CD14-positive monocyte (primary cell): Measurements from ENCODE around the gene STUM. TPM values are rescaled to one million over a fixed set of nuclear protein-coding genes. Genes with fewer than 3 reads are reported as not detected.
A peak's percentile ranks its signal among the peaks of the same experiment; 100 is the strongest.

Experiments
- DNase-seq, 3 donors: peaks; one replicate each; pipeline ENCODE4 v3.0.0-alpha.2; 2011 to 2022
- H2AFZ ChIP-seq: 2 replicates; pipeline ENCODE4 v1.6.0; 2012; ENCODE audit warnings: mild to moderate bottlenecking, low read depth, low read length, inconsistent platforms; ENCODE audit not compliant: insufficient read depth, poor library complexity, severe bottlenecking
- H3K27ac ChIP-seq, 2 donors: 1 replicate in 1 of 2; 2 replicates in 1 of 2; pipeline ENCODE4 v1.5.1; 2012 to 2013; ENCODE audit warnings: low read length in 2 of 2, control low read depth in 1 of 2, inconsistent platforms in 1 of 2, low read depth in 1 of 2, mild to moderate bottlenecking in 1 of 2
- H3K27me3 ChIP-seq, 2 donors: one replicate each; pipeline versions ENCODE4 v1.6.0 to v1.6.1; 2011 to 2013; ENCODE audit warnings: low read length in 2 of 2; ENCODE audit not compliant: control insufficient read depth in 2 of 2, insufficient read depth in 2 of 2
- H3K36me3 ChIP-seq, 2 donors: replicated peaks in 1 of 2; 1 replicate in 1 of 2; 2 replicates in 1 of 2; pipeline versions ENCODE4 v1.5.1 to v1.6.1; 2012 to 2013; ENCODE audit warnings: low read length in 2 of 2, control low read depth in 1 of 2, inconsistent platforms in 1 of 2, mild to moderate bottlenecking in 1 of 2; ENCODE audit not compliant: insufficient read depth in 2 of 2, control insufficient read depth in 1 of 2
- H3K4me1 ChIP-seq, 2 donors: 1 replicate in 1 of 2; 2 replicates in 1 of 2; pipeline versions ENCODE4 v1.5.1 to v1.6.1; 2012 to 2013; ENCODE audit warnings: low read length in 2 of 2, control low read depth in 1 of 2, inconsistent platforms in 1 of 2, mild to moderate bottlenecking in 1 of 2, moderate library complexity in 1 of 2; ENCODE audit not compliant: insufficient read depth in 2 of 2, control insufficient read depth in 1 of 2
- H3K4me2 ChIP-seq: replicated peaks from 2 replicates; pipeline ENCODE3; 2012; ENCODE audit warnings: low read length, moderate library complexity, mild to moderate bottlenecking; ENCODE audit not compliant: poor library complexity, severe bottlenecking; ENCODE audit errors: extremely low read depth
- H3K4me3 ChIP-seq, 3 experiments: fragments of 200-600 bp in 1 of 3; sonication (generic) in 1 of 3; replicated peaks in 1 of 3; 1 replicate in 2 of 3; 2 replicates in 1 of 3; pipeline ENCODE4 v1.5.1; 2011 to 2013; ENCODE audit warnings: low read length in 3 of 3, mild to moderate bottlenecking in 3 of 3, control low read depth in 2 of 3, low read depth in 2 of 3, inconsistent platforms in 1 of 3, moderate library complexity in 1 of 3
- H3K79me2 ChIP-seq: 2 replicates; pipeline ENCODE4 v1.6.0; 2012; ENCODE audit warnings: mild to moderate bottlenecking, control low read depth, inconsistent platforms, low read length, moderate library complexity; ENCODE audit not compliant: insufficient read depth
- H3K9ac ChIP-seq: 2 replicates; pipeline ENCODE4 v1.6.0; 2017; ENCODE audit warnings: low read length, mild to moderate bottlenecking; ENCODE audit not compliant: insufficient read depth, poor library complexity, severe bottlenecking
- H3K9me3 ChIP-seq, 2 donors: replicated peaks in 1 of 2; 1 replicate in 1 of 2; 2 replicates in 1 of 2; pipeline versions ENCODE4 v1.5.1 to v1.6.1; 2012 to 2013; ENCODE audit warnings: low read length in 2 of 2, control low read depth in 1 of 2; ENCODE audit not compliant: control insufficient read depth in 1 of 2, insufficient read depth in 1 of 2
- H4K20me1 ChIP-seq: 2 replicates; pipeline ENCODE4 v1.6.0; 2012; ENCODE audit warnings: mild to moderate bottlenecking, low read length, control low read depth, moderate library complexity; ENCODE audit not compliant: insufficient read depth
- H3K27ac Mint-ChIP-seq, 7 donors: one replicate each; pipeline ENCODE4 v1.8.0; 2020; ENCODE audit warnings: mild to moderate bottlenecking in 7 of 7, mixed read lengths in 7 of 7, moderate library complexity in 6 of 7, inconsistent platforms in 2 of 7
- H3K27me3 Mint-ChIP-seq, 3 donors: one replicate each; pipeline ENCODE4 v1.8.0; 2021 to 2022; ENCODE audit warnings: low read depth in 3 of 3, mild to moderate bottlenecking in 3 of 3, mixed read lengths in 3 of 3, moderate library complexity in 3 of 3, inconsistent platforms in 1 of 3
- H3K36me3 Mint-ChIP-seq, 2 donors: one replicate each; pipeline ENCODE4 v1.8.0; 2020; ENCODE audit warnings: mixed read lengths in 2 of 2, inconsistent platforms in 1 of 2, mild to moderate bottlenecking in 1 of 2
- H3K4me1 Mint-ChIP-seq: one replicate; pipeline ENCODE4 v1.8.0; 2020; ENCODE audit warnings: mild to moderate bottlenecking, mixed read lengths
- H3K4me3 Mint-ChIP-seq, 2 donors: one replicate each; pipeline ENCODE4 v1.8.0; 2020; ENCODE audit warnings: mild to moderate bottlenecking in 2 of 2, mixed read lengths in 2 of 2, moderate library complexity in 1 of 2
- H3K9me3 Mint-ChIP-seq, 7 donors: one replicate each; pipeline ENCODE4 v1.8.0; 2020 to 2022; ENCODE audit warnings: mixed read lengths in 7 of 7, mild to moderate bottlenecking in 6 of 7, moderate library complexity in 6 of 7, inconsistent platforms in 2 of 7
- WGBS: methylation state at CpG from one replicate; pipeline ENCODE4 v1.1.5; 2013; ENCODE audit warnings: missing lambda C conversion rate; ENCODE audit not compliant: insufficient coverage; 5-methylcytosine and 5-hydroxymethylcytosine counted together
- intact Hi-C, 2 donors: fragments of 100-400 bp; cut with micrococcal nuclease; formaldehyde crosslinking; loops; one replicate each; pipeline versions ENCODE4 v1.15.0 to v1.15.1; 2023
- polyA plus RNA-seq, 3 donors: library from polyadenylated mRNA; depleted of rRNA in 1 of 3; unstranded in 2 of 3; stranded (reverse) in 1 of 3; fragments of 300-500 nt in 2 of 3; fragments of >200 nt in 1 of 3; fragmentation: Illumina TruSeq in 2 of 3; gene quantifications; 1 replicate in 2 of 3; 2 replicates in 1 of 3; pipeline ENCODE4 v1.2.3, GENCODE V29; 2012 to 2021
- TF ChIP-seq, protein P1 (sequence below): fragments of 200-600 bp; IDR thresholded peaks from one replicate; pipeline ENCODE4 v1.8.0; 2022; ENCODE audit warnings: antibody characterized with exemption, mild to moderate bottlenecking

STUM gene
- polyA plus RNA-seq, 3 donors, result not detected

DNA sequence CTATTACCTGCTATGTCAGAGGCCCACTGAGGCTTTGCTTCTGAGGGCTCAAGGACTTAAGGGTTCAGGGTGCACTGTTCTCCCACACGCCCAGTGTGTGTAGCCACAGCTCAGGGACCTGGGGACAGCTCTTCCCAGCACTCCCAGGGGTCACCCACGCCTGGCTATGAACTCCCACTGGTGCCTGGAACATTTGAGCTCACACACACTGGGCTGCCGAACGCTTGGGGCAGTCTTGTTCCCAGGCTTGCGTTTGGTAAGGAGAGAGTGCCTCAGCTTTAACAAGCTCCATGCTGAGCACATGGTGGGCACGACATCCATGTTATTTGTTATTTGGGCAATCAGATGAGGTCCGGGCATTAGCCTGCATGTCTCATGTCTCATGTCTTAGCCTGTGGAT is 37.6 kb downstream of the STUM start:
- H3K27me3 ChIP-seq, result no peaks in the 10 kb centered on the region
- no peak overlapping the region for H2AFZ ChIP-seq
- H3K4me1 ChIP-seq, result peaks cover 19 to 30% of the 10 kb centered on the region in 2 donors
- no peak overlapping the region for H3K4me3 ChIP-seq
- no peaks in the 10 kb centered on the region for H3K79me2 ChIP-seq
- Mint-ChIP-seq H3K9me3 (peaks cover 0 to 2% (median 0%) of the 10 kb centered on the region in 7 donors), H3K36me3 (no peaks in the 10 kb centered on the region), H3K27me3 (peaks cover 0 to 3% (median 2%) of the 10 kb centered on the region in 3 donors), H3K4me3 (no peak overlapping the region), H3K4me1 (peaks cover 45% of the 10 kb centered on the region), H3K27ac (no peak overlapping the region)
- H3K9ac ChIP-seq, result no peak overlapping the region
- TF ChIP-seq, protein P1, sequence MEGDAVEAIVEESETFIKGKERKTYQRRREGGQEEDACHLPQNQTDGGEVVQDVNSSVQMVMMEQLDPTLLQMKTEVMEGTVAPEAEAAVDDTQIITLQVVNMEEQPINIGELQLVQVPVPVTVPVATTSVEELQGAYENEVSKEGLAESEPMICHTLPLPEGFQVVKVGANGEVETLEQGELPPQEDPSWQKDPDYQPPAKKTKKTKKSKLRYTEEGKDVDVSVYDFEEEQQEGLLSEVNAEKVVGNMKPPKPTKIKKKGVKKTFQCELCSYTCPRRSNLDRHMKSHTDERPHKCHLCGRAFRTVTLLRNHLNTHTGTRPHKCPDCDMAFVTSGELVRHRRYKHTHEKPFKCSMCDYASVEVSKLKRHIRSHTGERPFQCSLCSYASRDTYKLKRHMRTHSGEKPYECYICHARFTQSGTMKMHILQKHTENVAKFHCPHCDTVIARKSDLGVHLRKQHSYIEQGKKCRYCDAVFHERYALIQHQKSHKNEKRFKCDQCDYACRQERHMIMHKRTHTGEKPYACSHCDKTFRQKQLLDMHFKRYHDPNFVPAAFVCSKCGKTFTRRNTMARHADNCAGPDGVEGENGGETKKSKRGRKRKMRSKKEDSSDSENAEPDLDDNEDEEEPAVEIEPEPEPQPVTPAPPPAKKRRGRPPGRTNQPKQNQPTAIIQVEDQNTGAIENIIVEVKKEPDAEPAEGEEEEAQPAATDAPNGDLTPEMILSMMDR, result no peak
- H3K27ac ChIP-seq, result no peak overlapping the region
- DNase-seq, result no peak
- no peaks in the 10 kb centered on the region for H3K9me3 ChIP-seq
- H3K4me2 ChIP-seq, result no peak overlapping the region
- WGBS, result 99% methylated on average over 7 of the region's 7 CpGs
- intact Hi-C loops, result no loop called here
- no peaks in the 10 kb centered on the region for H4K20me1 ChIP-seq
- no peaks in the 10 kb centered on the region for H3K36me3 ChIP-seq

DNA sequence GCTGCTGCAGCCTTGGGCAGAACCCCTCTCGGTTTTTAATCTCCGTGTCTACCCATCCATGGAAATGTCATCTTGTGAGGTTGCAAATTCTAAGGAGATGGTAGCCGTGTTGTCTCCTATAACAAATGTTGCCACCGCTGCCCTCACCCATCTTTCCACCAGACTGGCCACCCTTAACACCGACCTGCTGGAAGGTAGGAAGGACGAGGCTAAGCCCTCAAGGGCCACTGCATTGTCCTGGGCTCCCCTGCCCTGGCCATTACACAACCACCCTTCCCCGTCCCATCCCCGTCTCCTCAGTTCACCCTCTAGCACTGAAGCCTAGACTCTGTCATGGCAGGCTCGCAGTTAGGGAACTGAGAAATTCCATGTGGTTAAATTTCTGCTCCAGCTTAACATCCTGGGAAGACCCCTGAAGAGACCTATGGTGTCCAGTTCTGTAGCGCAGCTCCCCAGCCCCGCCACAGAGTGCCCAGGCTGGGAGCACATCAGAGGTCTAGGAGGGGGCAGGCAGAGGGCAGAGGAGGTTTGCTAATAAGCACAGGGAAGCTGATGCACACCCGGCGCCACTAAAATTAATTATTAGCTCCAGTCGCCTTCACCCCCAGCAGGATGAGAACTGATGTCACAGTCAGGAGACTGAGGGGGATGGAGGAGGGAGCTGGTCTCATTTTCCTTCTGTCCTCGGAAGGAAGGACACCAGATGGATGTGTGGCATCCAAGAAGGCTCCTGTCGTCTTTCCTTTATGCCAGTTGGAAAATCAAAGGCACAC is 38.3 kb downstream of the STUM start:
- Histone ChIP-seq H3K27ac (no peak overlapping the region), H2AFZ (no peak overlapping the region), H3K9me3 (no peaks in the 10 kb centered on the region), H3K4me1 (peaks cover 19 to 30% of the 10 kb centered on the region in 2 donors), H3K4me2 (no peak overlapping the region), H3K36me3 (no peaks in the 10 kb centered on the region), H4K20me1 (no peaks in the 10 kb centered on the region), H3K27me3 (no peaks in the 10 kb centered on the region), H3K4me3 (no peak overlapping the region), H3K79me2 (no peaks in the 10 kb centered on the region), H3K9ac (no peak overlapping the region)
- Mint-ChIP-seq H3K4me1 (peaks cover 45% of the 10 kb centered on the region), H3K4me3 (no peak overlapping the region), H3K27me3 (peaks cover 0 to 3% (median 2%) of the 10 kb centered on the region in 3 donors), H3K9me3 (peaks cover 0 to 2% (median 0%) of the 10 kb centered on the region in 7 donors), H3K36me3 (no peaks in the 10 kb centered on the region), H3K27ac (peak overlapping the region in 1 of 7 donors; percentile 17)
- intact Hi-C loops, result no loop called here
- no peak for DNase-seq
- 69% methylated on average over 9 of the region's 16 CpGs for WGBS
- TF ChIP-seq, protein P1, result no peak
